ENCODE data around the gene TEX22.

- TF ChIP-seq SP1 (IDR thresholded peaks at IDR 0.05) (no peak), CTBP1 (IDR thresholded peaks at IDR 0.05; ENCODE audit: borderline replicate concordance) (no peak), NFRKB (IDR thresholded peaks at IDR 0.05) (no peak), ZNF384 (IDR thresholded peaks at IDR 0.05) (no peak)
These were observed 42.2 kb downstream of the TEX22 start for GRCh38 chr14:105440554-105440900.
